K562 (cell line): ENCODE data around the gene SDSL. TPM values are rescaled to one million over a fixed set of nuclear protein-coding genes. Genes with fewer than 3 reads are reported as not detected.

Experiments used
- ATAC-seq: fragments of 200-7000 bp; cut with Tn5 transposase; 3 replicates; pipeline ENCODE4 v1.9.1; 2020; ENCODE audit warnings: moderate library complexity
- BruUV-seq: library from RNA; stranded (reverse); fragments of 400-500 nt; replicated peaks from 2 replicates; lab custom pipeline; 2021; lab: Mats Ljungman, UMichigan
- CTCF ChIA-PET: fragments of 300-600 bp; formaldehyde crosslinking; extraction: SDS; loops from one replicate; lab custom pipeline; 2021; ENCODE audit warnings: low intra/inter-chr PET ratio; lab: Yijun Ruan, JAX
- POLR2A ChIA-PET: fragments of 300-600, 350-650 bp; sonication (Branson Sonifier 250); formaldehyde crosslinking; extraction: SDS; loops from one replicate; lab custom pipeline; 2021; ENCODE audit warnings: antibody characterized with exemption, inconsistent platforms; lab: Yijun Ruan, JAX
- DNase-seq, 4 experiments: peaks; one replicate each; pipeline versions ENCODE4 v3.0.0 to v3.0.0-alpha.2; 2011 to 2018; ENCODE audit warnings: low spot score in 3 of 4, mixed read lengths in 3 of 4; ENCODE audit errors: extremely low read depth in 1 of 4
- FAIRE-seq: peaks from 2 replicates; lab custom pipeline; 2011; peaks lifted over from hg19 to GRCh38; lab: Jason Lieb, UNC
- H2AFZ ChIP-seq: 2 replicates; pipeline ENCODE4 v1.6.0; 2011; ENCODE audit warnings: low read depth, low read length, control low read depth, inconsistent platforms
- H3K27ac ChIP-seq: fragments of 200-600 bp; 3 replicates; pipeline ENCODE4 v1.8.0; 2011; ENCODE audit warnings: low read depth, mild to moderate bottlenecking, control low read depth, inconsistent platforms, low read length, moderate library complexity, mixed read lengths; ENCODE audit errors: extremely low read depth
- H3K27me3 ChIP-seq, 2 experiments: fragments of 300-600 bp in 1 of 2; 2 replicates in 1 of 2; 3 replicates in 1 of 2; pipeline versions ENCODE4 v1.6.0 to v1.8.0; 2011; ENCODE audit warnings: inconsistent platforms in 2 of 2, low read length in 2 of 2, mild to moderate bottlenecking in 1 of 2, mixed read lengths in 1 of 2, moderate library complexity in 1 of 2; ENCODE audit not compliant: control insufficient read depth in 2 of 2, insufficient read depth in 2 of 2
- H3K36me3 ChIP-seq: fragments of 300-600 bp; 3 replicates; pipeline ENCODE4 v1.8.0; 2011; ENCODE audit warnings: mild to moderate bottlenecking, low read length, inconsistent platforms; ENCODE audit not compliant: control insufficient read depth, insufficient read depth
- H3K4me1 ChIP-seq, 2 experiments: fragments of 200-600 bp in 1 of 2; replicated peaks in 1 of 2; 2 replicates in 1 of 2; 3 replicates in 1 of 2; pipeline versions ENCODE4 v1.5.1 to v1.8.0; 2011; ENCODE audit warnings: inconsistent platforms in 2 of 2, low read length in 2 of 2, mild to moderate bottlenecking in 1 of 2, mixed read lengths in 1 of 2, moderate library complexity in 1 of 2; ENCODE audit not compliant: control insufficient read depth in 2 of 2, insufficient read depth in 2 of 2
- H3K4me2 ChIP-seq: 2 replicates; pipeline ENCODE4 v1.6.1; 2011; ENCODE audit warnings: low read length, control low read depth, inconsistent platforms, mixed read lengths; ENCODE audit not compliant: insufficient read depth
- H3K4me3 ChIP-seq: fragments of 200-600 bp; sonication (generic), shearing (Covaris generic); 2 replicates; pipeline ENCODE4 v1.5.1; 2016; ENCODE audit warnings: control low read depth, inconsistent platforms
- H3K79me2 ChIP-seq: fragments of 200-600 bp; 3 replicates; pipeline ENCODE4 v1.8.0; 2011; ENCODE audit warnings: low read length, inconsistent platforms; ENCODE audit not compliant: control insufficient read depth, insufficient read depth
- H3K9ac ChIP-seq, 2 experiments: 2 replicates each; pipeline versions ENCODE4 v1.6.0 to v1.6.1; 2011; ENCODE audit warnings: low read depth in 2 of 2, low read length in 2 of 2, control low read depth in 1 of 2, inconsistent platforms in 1 of 2, mild to moderate bottlenecking in 1 of 2, mixed read lengths in 1 of 2; ENCODE audit not compliant: insufficient read depth in 1 of 2
- H3K9me1 ChIP-seq: one replicate; pipeline ENCODE4 v1.6.0; 2011; ENCODE audit warnings: inconsistent platforms, mild to moderate bottlenecking, low read length, moderate library complexity; ENCODE audit not compliant: control insufficient read depth, insufficient read depth
- H3K9me3 ChIP-seq: replicated peaks from 2 replicates; pipeline ENCODE4 v1.5.1; 2011; ENCODE audit warnings: low read depth, low read length, inconsistent platforms; ENCODE audit not compliant: control insufficient read depth, insufficient read depth
- H4K20me1 ChIP-seq: replicated peaks from 2 replicates; pipeline ENCODE4 v1.6.1; 2011; ENCODE audit warnings: low read length, inconsistent platforms, mixed read lengths; ENCODE audit not compliant: control insufficient read depth, insufficient read depth
- ARID1B ChIP-seq: fragments of 450-650 bp; IDR thresholded peaks from 2 replicates; pipeline ENCODE4 v1.6.1; 2016; ENCODE audit warnings: antibody characterized with exemption, mild to moderate bottlenecking, inconsistent platforms
- BHLHE40 ChIP-seq: IDR thresholded peaks from 2 replicates; pipeline ENCODE4 v1.6.1; 2011; ENCODE audit warnings: low read length, improper control_type of control experiment
- CREM ChIP-seq: IDR thresholded peaks from 2 replicates; pipeline ENCODE4 v1.6.1; 2014; ENCODE audit warnings: antibody characterized with exemption, low read depth
- FOXK1 ChIP-seq: sonication (generic); formaldehyde crosslinking; IDR thresholded peaks from 2 replicates; pipeline ENCODE4 v1.8.0; 2022; ENCODE audit warnings: missing genetic modification reagents, mild to moderate bottlenecking, borderline replicate concordance
- MEIS2 ChIP-seq: fragments of 450-650 bp; IDR thresholded peaks from 2 replicates; pipeline ENCODE4 v1.6.1; 2014; ENCODE audit warnings: mild to moderate bottlenecking; ENCODE audit not compliant: partially characterized antibody
- NUFIP1 ChIP-seq: fragments of 450-650 bp; IDR thresholded peaks from 2 replicates; pipeline ENCODE4 v1.6.1; 2018; ENCODE audit not compliant: partially characterized antibody
- PHTF2 ChIP-seq: fragments of 250-450 bp; sonication (Bioruptor Pico); IDR thresholded peaks from 2 replicates; pipeline ENCODE4 v1.5.0; 2021; ENCODE audit warnings: mild to moderate bottlenecking
- RB1 ChIP-seq: fragments of 450-650 bp; IDR thresholded peaks from 2 replicates; pipeline ENCODE4 v1.6.1; 2017; ENCODE audit warnings: low read depth, mild to moderate bottlenecking
- SRSF3 ChIP-seq: fragments of 200-400 bp; formaldehyde crosslinking; IDR thresholded peaks from 2 replicates; pipeline ENCODE4 v1.6.1; 2016; ENCODE audit warnings: mild to moderate bottlenecking, low read length, moderate library complexity; ENCODE audit not compliant: insufficient read depth
- STAT5B ChIP-seq: fragments of 250-450 bp; sonication (Bioruptor Pico); IDR thresholded peaks from 2 replicates; pipeline ENCODE4 v1.8.0; 2021; ENCODE audit warnings: mild to moderate bottlenecking, inconsistent platforms
- TAF15 ChIP-seq: fragments of 200-400 bp; formaldehyde crosslinking; IDR thresholded peaks from 2 replicates; pipeline ENCODE4 v1.6.1; 2017; ENCODE audit warnings: mild to moderate bottlenecking, low read depth, low read length, moderate library complexity
- TBP ChIP-seq: optimal IDR thresholded peaks from 2 replicates; pipeline ENCODE3; 2011; ENCODE audit warnings: low read depth, low read length, improper control_type of control experiment
- TSC22D4 ChIP-seq: fragments of 450-650 bp; IDR thresholded peaks from 2 replicates; pipeline ENCODE4 v1.6.1; 2016; ENCODE audit warnings: missing genetic modification characterization, missing biosample characterization, control low read depth
- YY1 ChIP-seq, 3 experiments: IDR thresholded peaks; 2 replicates each; pipeline ENCODE4 v1.6.1; 2011; ENCODE audit warnings: low read length in 2 of 3, mild to moderate bottlenecking in 2 of 3, moderate library complexity in 2 of 3, borderline replicate concordance in 1 of 3, control low read depth in 1 of 3, low read depth in 1 of 3; ENCODE audit not compliant: insufficient read depth in 3 of 3, insufficient replicate concordance in 2 of 3, control insufficient read depth in 1 of 3, insufficient read length in 1 of 3; ENCODE audit errors: extremely low read depth in 1 of 3
- WGBS: fragments of 100-300 bp; shearing (Covaris generic); methylation state at CpG from one replicate; pipeline ENCODE4 v1.1.6; 2016; ENCODE audit warnings: low coverage, mixed read lengths; ENCODE audit not compliant: insufficient coverage; ENCODE audit errors: missing lambda C conversion rate; 5-methylcytosine and 5-hydroxymethylcytosine counted together
- in situ Hi-C: fragments of 300-500 bp; cut with MboI; formaldehyde crosslinking; loops from 4 replicates; pipeline ENCODE4 v1.15.0; 2018; ENCODE audit warnings: inconsistent platforms, mixed read lengths
- intact Hi-C: fragments of 100-400 bp; cut with micrococcal nuclease; formaldehyde crosslinking; loops from 2 replicates; pipeline ENCODE4 v1.14.2; 2022
- polyA plus RNA-seq, 8 experiments: library from polyadenylated mRNA; depleted of rRNA in 4 of 8; stranded (reverse) in 5 of 8; unstranded in 3 of 8; fragments of >200 nt; fragmentation: Nextera tagmentation in 2 of 8; fragmentation: Illumina TruSeq in 1 of 8; extraction: Ambion mirVana in 2 of 8; extraction: Trizol in 1 of 8; gene quantifications; 2 replicates each; pipeline versions ENCODE4 v1.2.1 to v1.2.3, GENCODE V29; 2011 to 2014; ENCODE audit warnings: inconsistent platforms in 1 of 8, missing spikeins in 1 of 8
- total RNA-seq, 7 experiments: library from RNA; depleted of rRNA in 6 of 7; stranded (reverse); fragments of >200 nt in 6 of 7; fragmentation: Illumina TruSeq in 2 of 7; extraction: Trizol in 2 of 7; gene quantifications; 2 replicates each; pipeline versions ENCODE4 v1.2.1 to v1.2.3, GENCODE V29; 2011 to 2021; ENCODE audit warnings: low replicate concordance in 1 of 7
- TF ChIP-seq, protein P1 (sequence below), 2 experiments: fragments of 450-650 bp; conservative IDR thresholded peaks; 2 replicates each; pipeline ENCODE4 v1.6.1; 2017; ENCODE audit warnings: mild to moderate bottlenecking in 2 of 2, moderate library complexity in 2 of 2
- TF ChIP-seq, protein P2 (sequence below): fragments of 200-800 bp; sonication (Bioruptor generic); IDR thresholded peaks from 2 replicates; pipeline ENCODE4 v1.6.1; 2017; ENCODE audit warnings: missing genetic modification characterization, missing compliant biosample characterization

The SDSL gene
- total and polyA plus RNA-seq, 9 of the 15 experiments (the other 6 are each of a cell fraction or from before 2014, with no cell fraction given), result 0.31 to 11.0 (median 7.4) TPM

DNA sequence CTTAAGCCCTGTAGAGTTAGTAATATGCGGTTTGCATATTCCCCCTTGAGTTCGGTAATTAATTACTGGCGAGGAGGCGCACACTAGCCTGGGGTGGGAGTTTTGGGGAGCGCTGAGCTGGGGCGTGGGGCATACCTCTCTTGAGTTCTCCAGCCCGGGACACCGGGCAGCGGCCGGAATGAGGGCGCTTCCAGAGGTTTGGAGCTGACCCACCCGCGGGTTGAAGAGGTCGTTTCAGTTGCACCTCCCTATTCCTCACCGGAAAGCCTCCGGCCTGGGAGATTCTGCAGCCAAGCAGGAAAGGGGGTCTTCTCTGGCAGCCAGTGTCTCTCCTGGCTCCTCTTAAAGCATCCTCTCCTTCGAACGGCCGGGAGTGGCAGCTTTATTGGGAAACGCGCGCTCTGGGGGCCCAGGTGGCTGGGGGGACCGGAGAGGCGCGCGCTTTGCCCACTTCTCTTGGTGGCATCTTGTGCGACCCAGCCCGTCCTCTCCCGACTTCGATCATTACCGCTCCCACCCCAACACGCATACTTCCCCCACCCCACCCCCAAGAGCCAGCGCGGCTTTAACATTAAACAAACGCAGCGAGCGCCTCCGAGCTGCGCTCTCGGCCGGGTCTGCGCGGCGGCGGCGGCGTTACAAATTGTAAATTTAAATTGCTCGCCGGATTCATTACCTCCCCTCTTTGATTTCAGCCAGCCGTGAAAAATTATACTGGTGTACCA is 53.4 kb downstream of the SDSL start (continued):
- no peak for TF ChIP-seq FOXK1 (CRISPR knock-in tag)
- no peak for TF ChIP-seq STAT5B

DNA sequence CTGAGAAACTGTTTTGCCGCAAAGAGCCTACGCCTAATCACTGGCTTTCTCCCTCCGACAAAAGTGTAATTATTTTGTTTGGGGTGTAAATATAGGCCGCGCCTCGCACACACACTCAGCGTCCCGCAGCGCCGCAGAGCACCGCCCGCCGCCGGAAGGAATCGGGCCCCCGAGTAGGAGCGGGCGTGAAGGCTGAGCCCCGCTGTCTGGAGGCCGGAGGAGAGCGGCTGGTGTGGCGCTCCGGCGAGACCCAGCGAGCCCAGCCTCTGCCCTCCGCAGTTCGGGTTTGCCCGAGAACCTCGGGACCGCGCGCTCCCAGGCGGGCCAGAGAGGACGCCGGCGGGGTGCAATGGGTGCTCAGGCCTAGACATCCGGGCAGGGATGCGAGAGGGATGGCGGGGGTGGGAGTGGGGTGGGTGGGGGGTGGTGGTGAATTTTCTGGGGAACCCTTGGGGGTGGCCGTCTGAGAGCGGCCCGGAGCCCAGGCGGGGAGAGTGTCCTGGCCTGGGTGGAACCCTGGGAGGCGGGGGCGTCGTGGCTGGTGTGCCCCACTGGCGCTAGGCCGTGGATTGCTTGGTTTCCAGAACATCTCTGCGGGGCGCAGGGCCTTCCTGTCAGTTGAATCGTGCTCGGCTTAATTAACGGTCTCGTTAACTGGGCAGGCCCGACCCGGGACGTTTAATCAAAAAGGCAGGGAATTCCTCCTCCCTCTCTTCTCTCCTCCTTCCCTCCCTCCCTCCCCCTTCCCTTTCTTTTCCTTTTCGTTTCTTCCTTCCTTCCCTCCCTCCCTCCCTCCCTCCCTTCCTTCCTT is 54.2 kb downstream of the SDSL start:
- Histone ChIP-seq H3K4me1 (peaks cover 0 to 12% of the 10 kb centered on the region in 2 experiments; a peak in 2 of 5 replicates), H3K27me3 (peaks cover 55 to 76% of the 10 kb centered on the region in 2 experiments), H4K20me1 (peaks cover 4% of the 10 kb centered on the region; the same call in 1 of the 2 replicates), H3K36me3 (no peaks in the 10 kb centered on the region), H3K79me2 (no peaks in the 10 kb centered on the region), H3K27ac (no peak overlapping the region), H3K4me3 (no peak overlapping the region), H3K4me2 (no peak overlapping the region), H3K9me1 (no peaks in the 10 kb centered on the region), H3K9ac (no peak overlapping the region), H3K9me3 (no peaks in the 10 kb centered on the region), H2AFZ (no peak overlapping the region)
- FAIRE-seq (no peak), ATAC-seq (no peak), DNase-seq (no peak)
- intact Hi-C loops, result no loop called here
- TF ChIP-seq, protein P1, sequence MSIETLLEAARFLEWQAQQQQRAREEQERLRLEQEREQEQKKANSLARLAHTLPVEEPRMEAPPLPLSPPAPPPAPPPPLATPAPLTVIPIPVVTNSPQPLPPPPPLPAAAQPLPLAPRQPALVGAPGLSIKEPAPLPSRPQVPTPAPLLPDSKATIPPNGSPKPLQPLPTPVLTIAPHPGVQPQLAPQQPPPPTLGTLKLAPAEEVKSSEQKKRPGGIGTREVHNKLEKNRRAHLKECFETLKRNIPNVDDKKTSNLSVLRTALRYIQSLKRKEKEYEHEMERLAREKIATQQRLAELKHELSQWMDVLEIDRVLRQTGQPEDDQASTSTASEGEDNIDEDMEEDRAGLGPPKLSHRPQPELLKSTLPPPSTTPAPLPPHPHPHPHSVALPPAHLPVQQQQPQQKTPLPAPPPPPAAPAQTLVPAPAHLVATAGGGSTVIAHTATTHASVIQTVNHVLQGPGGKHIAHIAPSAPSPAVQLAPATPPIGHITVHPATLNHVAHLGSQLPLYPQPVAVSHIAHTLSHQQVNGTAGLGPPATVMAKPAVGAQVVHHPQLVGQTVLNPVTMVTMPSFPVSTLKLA (conservative IDR thresholded peaks at IDR 0.05), result no peak
- TF ChIP-seq MEIS2 (no peak), BHLHE40 (no peak), TSC22D4 (no peak), TAF15 (no peak), RB1 (no peak), ARID1B (no peak), SRSF3 (no peak), CREM (no peak), TBP (no peak), NUFIP1 (no peak), YY1 (IDR thresholded peaks at IDR 0.05; ENCODE audit: borderline replicate concordance in 1 of 3, control insufficient read depth in 1 of 3, extremely low read depth in 1 of 3, insufficient read depth in 3 of 3, insufficient read length in 1 of 3, insufficient replicate concordance in 2 of 3, low read depth in 1 of 3, low read length in 2 of 3) (no peak), PHTF2 (CRISPR knock-in tag) (no peak)
- TF ChIP-seq, protein P2, sequence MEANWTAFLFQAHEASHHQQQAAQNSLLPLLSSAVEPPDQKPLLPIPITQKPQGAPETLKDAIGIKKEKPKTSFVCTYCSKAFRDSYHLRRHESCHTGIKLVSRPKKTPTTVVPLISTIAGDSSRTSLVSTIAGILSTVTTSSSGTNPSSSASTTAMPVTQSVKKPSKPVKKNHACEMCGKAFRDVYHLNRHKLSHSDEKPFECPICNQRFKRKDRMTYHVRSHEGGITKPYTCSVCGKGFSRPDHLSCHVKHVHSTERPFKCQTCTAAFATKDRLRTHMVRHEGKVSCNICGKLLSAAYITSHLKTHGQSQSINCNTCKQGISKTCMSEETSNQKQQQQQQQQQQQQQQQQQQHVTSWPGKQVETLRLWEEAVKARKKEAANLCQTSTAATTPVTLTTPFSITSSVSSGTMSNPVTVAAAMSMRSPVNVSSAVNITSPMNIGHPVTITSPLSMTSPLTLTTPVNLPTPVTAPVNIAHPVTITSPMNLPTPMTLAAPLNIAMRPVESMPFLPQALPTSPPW (CRISPR knock-in tag), result no peak
- POLR2A ChIA-PET, result no interaction called here
- 23% methylated on average over 50 of the region's 58 CpGs for WGBS
- CTCF ChIA-PET, result no interaction called here
- no TSS peak for BruUV-seq
- in situ Hi-C loops, result no loop called here
